Thymus (tissue), 11 donors: Measurements from ENCODE around the gene TMPO. TPM values are rescaled to one million over a fixed set of nuclear protein-coding genes. Genes with fewer than 3 reads are reported as not detected.
A peak's percentile ranks its signal among the peaks of the same experiment; 100 is the strongest.

Experiments used
- DNase-seq, 9 donors: peaks; one replicate each; pipeline ENCODE4 v3.0.0-alpha.2; 2013; ENCODE audit warnings: low spot score in 9 of 9, low read depth in 6 of 9, missing footprints in 1 of 9
- H3K27ac ChIP-seq, 2 donors: one replicate each; pipeline ENCODE4 v1.5.1; 2013; ENCODE audit warnings: control low read depth in 1 of 2, low read depth in 1 of 2, low read length in 1 of 2, mild to moderate bottlenecking in 1 of 2, moderate library complexity in 1 of 2
- H3K27me3 ChIP-seq, 2 donors: one replicate each; pipeline ENCODE4 v1.5.1; 2013; ENCODE audit warnings: low read length in 1 of 2; ENCODE audit not compliant: control insufficient read depth in 2 of 2, insufficient read depth in 1 of 2
- H3K36me3 ChIP-seq, 2 donors: one replicate each; pipeline ENCODE4 v1.5.1; 2013; ENCODE audit warnings: low read length in 1 of 2, mild to moderate bottlenecking in 1 of 2, moderate library complexity in 1 of 2; ENCODE audit not compliant: control insufficient read depth in 2 of 2, insufficient read depth in 2 of 2
- H3K4me1 ChIP-seq, 2 donors: one replicate each; pipeline ENCODE4 v1.5.1; 2013; ENCODE audit warnings: low read length in 2 of 2; ENCODE audit not compliant: control insufficient read depth in 2 of 2, insufficient read depth in 2 of 2
- H3K4me3 ChIP-seq, 2 donors: one replicate each; pipeline ENCODE4 v1.5.1; 2013; ENCODE audit warnings: low read length in 2 of 2, control low read depth in 1 of 2, mild to moderate bottlenecking in 1 of 2
- H3K9me3 ChIP-seq, 2 donors: one replicate each; pipeline ENCODE4 v1.5.1; 2013; ENCODE audit warnings: low read length in 1 of 2, mild to moderate bottlenecking in 1 of 2; ENCODE audit not compliant: control insufficient read depth in 2 of 2, insufficient read depth in 1 of 2
- WGBS: extraction: QIAGEN DNeasy Blood & Tissue Kit; methylation state at CpG from one replicate; pipeline ENCODE4 v1.1.7; 2013; 5-methylcytosine and 5-hydroxymethylcytosine counted together
- polyA plus RNA-seq: library from polyadenylated mRNA; stranded (reverse); fragments of 200-250 nt; gene quantifications from one replicate; pipeline ENCODE4 v1.2.3, GENCODE V29; 2013
- total RNA-seq: library from RNA; stranded (reverse); fragments of 120-200 nt; gene quantifications from one replicate; pipeline ENCODE4 v1.2.4, GENCODE V29; 2013
- donor health status: healthy.

The TMPO gene
- total and polyA plus RNA-seq, 2 donors, result 89.7 to 271 TPM

- H3K36me3 ChIP-seq, result no peaks in the 10 kb centered on the region
- no peak for DNase-seq
- H3K4me1 ChIP-seq, result no peaks in the 10 kb centered on the region
- 97% methylated on average over 3 of the region's 3 CpGs for WGBS
- H3K9me3 ChIP-seq, result no peaks in the 10 kb centered on the region
- no peak overlapping the region for H3K27ac ChIP-seq
- H3K4me3 ChIP-seq, result no peak overlapping the region
- no peaks in the 10 kb centered on the region for H3K27me3 ChIP-seq
Observed at GRCh38 chr12:98579835-98580234, 64.4 kb downstream of the TMPO start.

DNA sequence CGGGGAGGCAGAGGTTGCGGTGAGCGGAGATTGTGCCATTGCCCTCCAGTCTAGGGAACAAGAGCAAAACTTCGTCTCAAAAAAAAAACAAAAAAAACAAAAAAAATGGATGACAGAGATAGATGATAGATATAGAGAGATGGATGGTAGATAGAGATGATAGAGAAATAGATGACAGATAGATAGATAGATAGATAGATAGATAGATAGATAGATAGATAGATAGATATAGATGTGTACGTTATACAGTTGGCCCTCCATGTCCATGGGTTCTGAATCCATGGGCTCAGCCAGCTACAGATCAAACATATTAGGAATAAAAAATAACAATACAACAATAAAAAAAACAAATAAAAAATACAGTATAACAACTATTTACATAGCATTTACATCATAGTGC lies 65.3 kb downstream of the TMPO start:
- DNase-seq, result no peak
- no peaks in the 10 kb centered on the region for H3K36me3 ChIP-seq
- H3K9me3 ChIP-seq, result no peaks in the 10 kb centered on the region
- 98% methylated on average over 5 of the region's 5 CpGs for WGBS
- H3K4me3 ChIP-seq, result no peak overlapping the region
- no peaks in the 10 kb centered on the region for H3K4me1 ChIP-seq
- no peak overlapping the region for H3K27ac ChIP-seq
- H3K27me3 ChIP-seq, result no peaks in the 10 kb centered on the region

- 94% methylated on average over 1 of the region's 1 CpG for WGBS
- Histone ChIP-seq H3K36me3 (no peaks in the 10 kb centered on the region), H3K9me3 (no peaks in the 10 kb centered on the region), H3K4me1 (no peaks in the 10 kb centered on the region), H3K4me3 (no peak overlapping the region), H3K27ac (no peak overlapping the region), H3K27me3 (no peaks in the 10 kb centered on the region)
- DNase-seq, result no peak
Observed at GRCh38 chr12:98581101-98581500, 65.7 kb downstream of the TMPO start.

- H3K27me3 ChIP-seq, result no peaks in the 10 kb centered on the region
- DNase-seq, result no peak
- H3K4me3 ChIP-seq, result no peak overlapping the region
- no peaks in the 10 kb centered on the region for H3K4me1 ChIP-seq
- 96% methylated on average over 6 of the region's 6 CpGs for WGBS
- H3K36me3 ChIP-seq, result no peaks in the 10 kb centered on the region
- no peaks in the 10 kb centered on the region for H3K9me3 ChIP-seq
- H3K27ac ChIP-seq, result no peak overlapping the region
Observed at GRCh38 chr12:98582093-98582492, 66.7 kb downstream of the TMPO start.

DNA sequence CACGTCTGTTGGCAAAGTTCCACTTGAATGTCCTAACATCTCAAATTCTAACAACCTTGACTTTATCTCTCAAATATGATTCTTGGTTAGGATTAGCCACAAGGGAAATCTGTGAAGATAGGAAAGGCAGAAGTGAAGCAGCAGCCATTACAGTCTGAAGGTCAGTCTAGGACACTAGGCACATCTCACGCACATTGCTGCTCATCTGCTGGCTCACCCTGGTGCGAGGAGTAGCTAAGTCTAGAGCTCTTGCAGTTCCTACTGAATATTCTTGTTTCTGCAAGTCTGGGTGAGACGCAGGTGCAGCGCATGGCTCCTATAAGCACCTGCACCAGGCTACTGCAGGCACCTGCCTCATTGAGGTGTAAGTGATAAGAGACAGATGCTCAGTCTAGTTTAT lies 71.7 kb downstream of the TMPO start:
- 96% methylated on average over 5 of the region's 5 CpGs for WGBS
- Histone ChIP-seq H3K4me1 (no peaks in the 10 kb centered on the region), H3K36me3 (no peaks in the 10 kb centered on the region), H3K9me3 (no peaks in the 10 kb centered on the region), H3K4me3 (no peak overlapping the region), H3K27ac (no peak overlapping the region), H3K27me3 (no peaks in the 10 kb centered on the region)
- no peak for DNase-seq

- no peak for DNase-seq
- WGBS, result 88% methylated on average over 4 of the region's 4 CpGs
- Histone ChIP-seq H3K4me1 (peaks cover 3 to 10% of the 10 kb centered on the region in 2 donors), H3K27ac (no peak overlapping the region), H3K27me3 (no peaks in the 10 kb centered on the region), H3K4me3 (no peak overlapping the region), H3K9me3 (no peaks in the 10 kb centered on the region), H3K36me3 (peaks cover 0 to 4% of the 10 kb centered on the region in 2 donors)
Observed at GRCh38 chr12:98591209-98591608, 75.8 kb downstream of the TMPO start.

GRCh38 chr12:98592825-98593322 lies 77.5 kb downstream of the TMPO start:
- peak overlapping the region; percentile 78 to 98 for H3K4me3 ChIP-seq
- no peaks in the 10 kb centered on the region for H3K27me3 ChIP-seq
- 57% methylated on average over 9 of the region's 9 CpGs for WGBS
- H3K9me3 ChIP-seq, result no peaks in the 10 kb centered on the region
- H3K4me1 ChIP-seq, result peaks cover 3 to 10% of the 10 kb centered on the region in 2 donors
- H3K27ac ChIP-seq, result peak overlapping the region; percentile 84 to 92
- peaks cover 7 to 16% of the 10 kb centered on the region in 2 donors for H3K36me3 ChIP-seq
- peak in 1 of 9 donors; percentile 9 for DNase-seq

DNA sequence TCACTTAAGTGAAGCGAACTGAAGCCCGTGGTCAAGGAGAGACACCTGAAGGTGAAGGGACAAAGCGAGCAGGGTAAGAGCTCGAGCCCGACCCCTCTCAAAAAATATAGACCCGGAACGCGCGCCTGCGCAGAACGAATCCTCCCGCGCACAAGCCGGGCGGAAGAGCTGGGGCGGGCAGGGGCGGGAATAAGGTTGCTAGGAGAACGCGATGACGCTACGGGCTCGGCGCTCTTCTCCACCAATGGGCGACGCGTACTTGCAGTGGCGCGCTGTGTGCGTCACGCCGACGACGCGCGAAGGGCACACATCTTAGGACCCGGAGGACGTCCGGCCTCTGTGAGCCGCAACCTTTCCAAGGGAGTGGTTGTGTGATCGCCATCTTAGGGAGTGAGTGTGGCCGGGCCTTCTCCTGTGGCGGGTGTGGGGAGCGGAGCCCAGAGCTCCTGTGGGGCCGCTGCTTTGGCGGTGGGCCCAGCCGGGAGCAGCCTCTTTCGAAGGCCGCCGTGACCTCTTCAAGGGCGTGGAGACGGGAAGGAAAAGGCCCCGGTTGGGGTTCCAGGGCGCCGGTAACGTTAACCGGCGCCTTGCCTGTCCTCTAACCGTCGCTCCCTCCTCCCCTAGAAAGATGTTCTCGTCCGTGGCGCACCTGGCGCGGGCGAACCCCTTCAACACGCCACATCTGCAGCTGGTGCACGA lies 78.1 kb downstream of the TMPO start, which contains the start of gene SLC25A3:
SLC25A3 (plus strand) TSS at position 336 of the 699 bp plus-strand sequence; CDS start at position 629, 293 bp downstream.
- H3K9me3 ChIP-seq, result no peaks in the 10 kb centered on the region
- H3K36me3 ChIP-seq, result peaks cover 13 to 22% of the 10 kb centered on the region in 2 donors
- H3K27me3 ChIP-seq, result no peaks in the 10 kb centered on the region
- peak; percentile 92 to 99 (median 97) for DNase-seq
- peaks cover 3 to 10% of the 10 kb centered on the region in 2 donors for H3K4me1 ChIP-seq
- H3K4me3 ChIP-seq, result peak within 1 kb of the TSS; percentile 78 to 98
- under 1% methylated on average over 67 of the region's 67 CpGs for WGBS
- peak within 1 kb of the TSS; percentile 96 to 98 for H3K27ac ChIP-seq

GRCh38 chr12:98594050-98594835 lies 78.9 kb downstream of the TMPO start:
- under 1% methylated on average over 35 of the region's 35 CpGs for WGBS
- H3K27ac ChIP-seq, result peak overlapping the region; percentile 96 to 98
- no peaks in the 10 kb centered on the region for H3K9me3 ChIP-seq
- no peaks in the 10 kb centered on the region for H3K27me3 ChIP-seq
- peak overlapping the region; percentile 78 to 98 for H3K4me3 ChIP-seq
- H3K4me1 ChIP-seq, result peaks cover 3 to 10% of the 10 kb centered on the region in 2 donors
- peaks cover 18 to 29% of the 10 kb centered on the region in 2 donors for H3K36me3 ChIP-seq
- peak in 3 of 9 donors; percentile 18 to 35 (median 23) for DNase-seq
